ENCODE data around the gene PCIF1. TPM values are rescaled to one million over a fixed set of nuclear protein-coding genes. Genes with fewer than 3 reads are reported as not detected.
A peak's percentile ranks its signal among the peaks of the same experiment; 100 is the strongest.

PCIF1 gene
- total RNA-seq, 4 donors from 2014 or later: 18.8 to 36.9 (median 25.8) TPM

- peak; percentile 94 for ATAC-seq (ENCODE audit: low FRiP score)
These were observed 37.4 kb downstream of the PCIF1 start, which contains the start of gene ZNF335 for GRCh38 chr20:45971675-45972499. Gene ZNF335, minus strand, starts transcription at chr20:45972203. Its CDS starts 793 bp downstream, at chr20:45971410.

GRCh38 chr20:45972500-45973183 is 38.2 kb downstream of the PCIF1 start:
- no peak for ATAC-seq (ENCODE audit: low FRiP score)
- TF ChIP-seq CTCF (IDR thresholded peaks at IDR 0.05): no peak
- no peak for DNase-seq (ENCODE audit: low spot score)

More at GRCh38 chr20:45971675-45972499, 37.4 kb downstream of the PCIF1 start, which contains the start of gene ZNF335:
- DNase-seq (ENCODE audit: low spot score): peak; percentile 77
- peak in 1 of 3 donors; percentile 44 for TF ChIP-seq CTCF (IDR thresholded peaks at IDR 0.05)

DNA sequence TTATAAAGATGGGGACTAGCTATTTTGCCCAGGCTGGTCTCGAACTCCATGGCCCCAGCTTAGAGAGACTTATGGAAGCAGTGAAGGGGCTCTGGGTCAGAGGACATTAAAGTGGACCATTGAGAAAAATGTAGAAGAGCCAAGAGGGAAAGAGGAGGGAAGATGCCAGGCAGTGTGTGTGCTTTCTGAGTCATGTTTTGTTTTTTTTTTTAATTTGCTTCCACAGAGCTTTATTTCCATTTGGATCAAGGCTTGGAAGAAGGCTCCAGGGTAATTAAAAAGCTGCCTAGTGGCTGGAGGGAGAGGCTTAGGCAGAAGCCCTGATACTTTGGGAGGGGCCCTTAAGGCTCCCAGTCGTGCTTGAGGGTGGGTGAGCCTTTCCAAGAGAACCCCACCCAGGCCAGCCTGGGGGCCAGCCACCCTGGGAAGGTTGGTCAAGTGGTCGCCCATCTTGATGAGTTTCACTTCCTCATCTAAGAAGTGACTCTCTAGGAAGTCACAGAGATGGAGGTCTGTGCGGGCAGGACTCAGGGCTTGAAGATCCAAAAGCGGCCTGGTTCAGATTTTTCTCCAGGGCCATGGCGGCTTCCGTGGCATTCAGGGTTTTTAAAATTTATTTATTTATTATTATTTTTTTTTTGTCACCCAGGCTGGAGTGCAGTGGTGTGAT is 40.5 kb downstream of the PCIF1 start:
- DNase-seq (ENCODE audit: low spot score): no peak
- no peak for TF ChIP-seq CTCF (IDR thresholded peaks at IDR 0.05)
- ATAC-seq (ENCODE audit: low FRiP score): no peak

- ATAC-seq (ENCODE audit: low FRiP score) (no peak), DNase-seq (ENCODE audit: low spot score) (no peak)
- no peak for TF ChIP-seq CTCF (IDR thresholded peaks at IDR 0.05)
These were observed 41.2 kb downstream of the PCIF1 start for GRCh38 chr20:45975686-45976085.

DNA sequence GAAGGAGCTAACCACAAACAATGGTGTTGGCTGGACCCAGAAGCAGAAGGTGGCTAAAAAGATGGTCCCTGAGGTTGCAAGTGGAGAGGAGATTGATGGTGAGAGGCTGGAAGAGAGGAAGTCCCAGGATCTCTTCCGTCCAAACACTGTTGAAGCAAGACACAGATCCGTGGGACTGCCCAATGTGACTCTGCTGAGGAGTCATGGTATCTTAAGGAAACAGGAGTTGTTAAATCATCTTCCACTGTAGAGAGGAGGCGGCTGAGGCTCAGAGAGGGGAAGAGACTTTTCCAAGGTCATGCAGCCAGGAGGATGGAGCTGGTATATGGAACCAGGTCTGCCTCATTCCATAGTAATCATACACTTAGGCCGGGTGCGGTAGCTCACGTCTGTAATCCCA is 41.6 kb downstream of the PCIF1 start:
- ATAC-seq (ENCODE audit: low FRiP score) (no peak), DNase-seq (ENCODE audit: low spot score) (no peak)
- TF ChIP-seq CTCF (IDR thresholded peaks at IDR 0.05): no peak

GRCh38 chr20:45981261-45981660 is 46.8 kb downstream of the PCIF1 start:
- ATAC-seq (ENCODE audit: low FRiP score) (no peak), DNase-seq (ENCODE audit: low spot score) (no peak)
- no peak for TF ChIP-seq CTCF (IDR thresholded peaks at IDR 0.05)
